ENCODE measurements around the gene ZNF480. TPM values are rescaled to one million over a fixed set of nuclear protein-coding genes. Genes with fewer than 3 reads are reported as not detected.
A peak's percentile ranks its signal among the peaks of the same experiment; 100 is the strongest.

The ZNF480 gene
- total RNA-seq, 1 donor = 9.4 TPM

GRCh38 chr19:52343548-52343947 is 46.6 kb downstream of the ZNF480 start:
- Histone ChIP-seq H3K36me3 (ENCODE audit: insufficient read depth, low read length) (peaks cover 13% of the 10 kb centered on the region), H3K9me3 (ENCODE audit: low read depth, low read length) (no peaks in the 10 kb centered on the region), H3K4me1 (ENCODE audit: insufficient read depth, low read length) (no peaks in the 10 kb centered on the region), H3K27me3 (ENCODE audit: insufficient read depth, low read length) (no peaks in the 10 kb centered on the region), H3K79me2 (ENCODE audit: insufficient read depth, low read length) (no peaks in the 10 kb centered on the region), H3K4me2 (ENCODE audit: insufficient read depth, low read length) (no peak overlapping the region), H2AFZ (ENCODE audit: low read length) (no peak overlapping the region), H3K4me3 (ENCODE audit: insufficient read depth, low read length) (no peak overlapping the region), H3K27ac (ENCODE audit: low read depth, low read length) (no peak overlapping the region), H4K20me1 (ENCODE audit: insufficient read depth, low read length) (no peaks in the 10 kb centered on the region)
- peak; percentile 55 for TF ChIP-seq CTCF (IDR thresholded peaks at IDR 0.05; ENCODE audit: extremely low read depth, low read depth, low read length)
- no peak for DNase-seq (ENCODE audit: insufficient read length, low spot score, missing footprints)

- Histone ChIP-seq H3K36me3 (ENCODE audit: insufficient read depth, low read length) (peaks cover 19% of the 10 kb centered on the region), H3K4me3 (ENCODE audit: insufficient read depth, low read length) (no peak overlapping the region), H3K4me1 (ENCODE audit: insufficient read depth, low read length) (no peaks in the 10 kb centered on the region), H3K27ac (ENCODE audit: low read depth, low read length) (no peak overlapping the region), H2AFZ (ENCODE audit: low read length) (no peak overlapping the region), H4K20me1 (ENCODE audit: insufficient read depth, low read length) (no peaks in the 10 kb centered on the region), H3K79me2 (ENCODE audit: insufficient read depth, low read length) (no peaks in the 10 kb centered on the region), H3K27me3 (ENCODE audit: insufficient read depth, low read length) (no peaks in the 10 kb centered on the region), H3K9me3 (ENCODE audit: low read depth, low read length) (no peaks in the 10 kb centered on the region), H3K4me2 (ENCODE audit: insufficient read depth, low read length) (no peak overlapping the region)
- no peak for TF ChIP-seq CTCF (IDR thresholded peaks at IDR 0.05; ENCODE audit: extremely low read depth, low read depth, low read length)
- no peak for DNase-seq (ENCODE audit: insufficient read length, low spot score, missing footprints)
These were observed 48.2 kb downstream of the ZNF480 start for GRCh38 chr19:52345162-52345561.

- no peaks in the 10 kb centered on the region for H3K27me3 ChIP-seq (ENCODE audit: insufficient read depth, low read length)
- no peak for DNase-seq (ENCODE audit: insufficient read length, low spot score, missing footprints)
- no peaks in the 10 kb centered on the region for H3K79me2 ChIP-seq (ENCODE audit: insufficient read depth, low read length)
- H3K9me3 ChIP-seq (ENCODE audit: low read depth, low read length) = peaks cover 5% of the 10 kb centered on the region
- H3K4me1 ChIP-seq (ENCODE audit: insufficient read depth, low read length) = no peaks in the 10 kb centered on the region
- no peak overlapping the region for H2AFZ ChIP-seq (ENCODE audit: low read length)
- no peak overlapping the region for H3K4me2 ChIP-seq (ENCODE audit: insufficient read depth, low read length)
- H3K27ac ChIP-seq (ENCODE audit: low read depth, low read length) = no peak overlapping the region
- H3K4me3 ChIP-seq (ENCODE audit: insufficient read depth, low read length) = no peak overlapping the region
- peaks cover 33% of the 10 kb centered on the region for H3K36me3 ChIP-seq (ENCODE audit: insufficient read depth, low read length)
- no peaks in the 10 kb centered on the region for H4K20me1 ChIP-seq (ENCODE audit: insufficient read depth, low read length)
- no peak for TF ChIP-seq CTCF (IDR thresholded peaks at IDR 0.05; ENCODE audit: extremely low read depth, low read depth, low read length)
These were observed 54.5 kb downstream of the ZNF480 start for GRCh38 chr19:52351512-52351911.

- H3K36me3 ChIP-seq (ENCODE audit: insufficient read depth, low read length) = peaks cover 10% of the 10 kb centered on the region
- H3K79me2 ChIP-seq (ENCODE audit: insufficient read depth, low read length) = peaks cover 12% of the 10 kb centered on the region
- H3K4me1 ChIP-seq (ENCODE audit: insufficient read depth, low read length) = no peaks in the 10 kb centered on the region
- no peak overlapping the region for H3K4me3 ChIP-seq (ENCODE audit: insufficient read depth, low read length)
- H2AFZ ChIP-seq (ENCODE audit: low read length) = no peak overlapping the region
- H3K27ac ChIP-seq (ENCODE audit: low read depth, low read length) = no peak overlapping the region
- TF ChIP-seq CTCF (IDR thresholded peaks at IDR 0.05; ENCODE audit: extremely low read depth, low read depth, low read length) = no peak
- peaks cover 19% of the 10 kb centered on the region for H3K9me3 ChIP-seq (ENCODE audit: low read depth, low read length)
- DNase-seq (ENCODE audit: insufficient read length, low spot score, missing footprints) = no peak
- H3K27me3 ChIP-seq (ENCODE audit: insufficient read depth, low read length) = no peaks in the 10 kb centered on the region
- no peaks in the 10 kb centered on the region for H4K20me1 ChIP-seq (ENCODE audit: insufficient read depth, low read length)
- no peak overlapping the region for H3K4me2 ChIP-seq (ENCODE audit: insufficient read depth, low read length)
These were observed 69.5 kb downstream of the ZNF480 start for GRCh38 chr19:52366414-52366824.
